SKM-1 treated with dmso at 0.1 percent for 144 hours (cell line): ENCODE measurements around the gene COL27A1.

Source experiments
- DNase-seq: peaks from one replicate; lab custom pipeline; 2025; ENCODE audit not compliant: unreplicated experiment; lab: John Stamatoyannopoulos, UW

COL27A1 gene

GRCh38 chr9:114155263-114155994 is at the start of gene COL27A1:
COL27A1 (plus strand) TSS chr9:114155537; CDS start chr9:114155951, 414 bp downstream.
- peak; percentile 39 for DNase-seq

- no peak for DNase-seq
Measured at GRCh38 chr9:114107286-114108001, 47.9 kb upstream of the COL27A1 start.

- DNase-seq: peak; percentile 15
Measured at GRCh38 chr9:114108016-114108833, 47.1 kb upstream of the COL27A1 start.

DNA sequence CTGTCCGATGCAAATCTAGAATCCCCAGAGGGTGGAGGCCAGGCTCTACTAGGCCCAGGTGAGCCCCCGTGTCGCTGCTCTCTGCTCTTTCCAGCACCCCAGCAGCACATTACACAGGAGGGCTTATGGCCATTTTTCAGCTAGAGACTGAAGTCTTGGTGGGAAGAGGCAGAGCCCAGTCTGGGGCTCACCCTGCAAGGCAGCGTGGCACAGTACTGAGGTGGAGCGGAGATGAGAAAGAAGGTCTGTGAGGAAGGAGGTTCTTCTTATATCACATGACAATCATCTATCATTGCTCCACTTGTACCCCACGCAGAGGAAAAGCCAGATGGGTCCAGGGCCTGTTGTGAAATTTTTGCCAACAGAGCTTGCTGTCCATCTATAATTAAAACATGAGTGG is 46.2 kb upstream of the COL27A1 start:
- no peak for DNase-seq

GRCh38 chr9:114110180-114110579 is 45.2 kb upstream of the COL27A1 start:
- DNase-seq: no peak

GRCh38 chr9:114112325-114112724 is 43.0 kb upstream of the COL27A1 start:
- no peak for DNase-seq

DNA sequence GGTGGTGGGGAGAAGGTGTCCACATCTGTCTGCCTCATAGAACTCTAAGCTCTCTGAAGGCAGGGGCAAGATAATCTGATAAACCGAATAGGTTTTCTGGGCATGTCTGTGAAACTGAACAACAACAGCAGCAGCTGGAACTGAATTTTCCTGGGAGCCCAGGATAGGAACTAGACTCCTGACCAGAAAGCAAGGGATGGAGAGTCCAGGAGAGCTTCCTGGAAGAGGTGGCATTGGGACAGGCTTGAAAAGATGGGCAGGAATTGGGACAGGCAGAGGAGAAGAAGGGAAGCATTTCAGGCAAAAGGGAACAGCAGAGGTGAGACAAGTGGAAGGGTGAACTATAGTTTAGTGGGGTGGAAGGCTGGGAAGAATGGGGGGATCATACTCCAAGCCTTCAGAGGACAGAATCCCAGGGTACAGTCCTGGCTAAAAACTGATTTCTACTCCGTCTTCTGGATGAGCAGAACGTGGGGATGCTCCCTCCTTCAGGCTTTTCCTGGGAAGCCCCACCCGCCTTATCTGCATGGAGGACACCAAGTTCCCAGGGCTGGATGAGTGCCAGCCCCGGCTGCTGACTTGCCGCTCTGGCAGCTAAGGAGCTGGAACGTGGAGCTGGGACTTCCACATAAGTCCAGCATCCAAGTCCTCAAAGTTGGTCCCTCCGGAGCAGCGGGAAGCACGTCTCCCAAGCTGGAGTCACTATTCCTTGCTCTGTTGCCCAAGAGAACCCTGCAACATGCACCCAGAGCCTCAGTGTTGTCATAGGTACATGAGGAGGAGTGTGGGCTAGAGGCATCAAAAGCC is 42.4 kb upstream of the COL27A1 start:
- no peak for DNase-seq

- DNase-seq: no peak
Measured at GRCh38 chr9:114114364-114114763, 41.0 kb upstream of the COL27A1 start.

DNA sequence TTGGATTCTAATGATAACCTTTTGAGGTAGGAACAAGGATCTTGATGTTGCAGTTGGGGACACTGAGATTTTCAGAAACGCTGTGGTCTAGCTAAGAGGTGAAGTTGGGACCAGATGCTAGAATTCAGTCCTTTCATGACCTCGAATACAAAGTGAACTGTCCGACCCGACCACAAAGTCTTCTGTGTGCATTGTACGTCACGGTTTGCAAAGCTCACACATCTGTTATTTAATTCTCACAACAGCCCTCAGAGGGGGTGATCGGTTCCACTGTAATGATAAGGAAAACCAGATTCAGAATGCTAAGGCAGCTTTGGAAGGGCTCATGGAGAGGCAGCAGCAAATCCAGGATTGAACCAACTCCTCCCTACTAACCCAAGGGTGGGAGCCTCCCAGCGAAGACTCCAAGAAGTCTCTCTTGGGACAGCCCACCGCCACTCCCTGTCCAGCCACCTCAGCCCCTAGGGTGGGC is 39.6 kb upstream of the COL27A1 start:
- no peak for DNase-seq

DNA sequence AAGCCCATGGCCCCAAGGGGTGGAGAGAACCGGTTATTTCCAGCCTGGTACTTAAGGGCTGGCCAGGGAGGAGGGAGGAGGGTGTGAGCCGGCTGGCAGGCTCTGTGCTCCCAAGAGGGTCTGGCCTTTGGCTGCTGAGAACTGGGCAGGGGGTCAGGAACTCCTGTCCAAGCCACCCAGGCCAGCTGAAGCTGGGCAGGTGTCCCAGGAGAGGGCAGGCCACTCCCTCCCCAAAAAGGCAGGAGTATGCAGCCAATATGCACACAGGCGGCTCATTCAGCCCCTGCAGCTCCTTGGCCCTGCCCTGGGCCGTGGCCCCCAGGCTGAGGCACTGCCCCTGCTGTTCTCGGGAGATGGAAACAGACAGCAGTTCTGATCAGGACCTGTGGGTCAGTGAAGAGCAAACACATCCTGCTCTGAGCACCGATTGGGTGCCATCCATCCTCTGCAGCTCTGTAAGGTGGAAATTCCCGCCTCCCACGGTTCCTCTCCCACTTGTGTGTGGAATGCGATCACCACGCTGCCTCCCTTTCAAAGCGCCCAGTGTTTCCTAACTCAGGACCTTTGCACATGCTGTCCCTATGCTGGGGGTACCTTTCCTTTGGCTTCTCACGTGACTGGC is 39.1 kb upstream of the COL27A1 start:
- DNase-seq: no peak

- no peak for DNase-seq
Measured at GRCh38 chr9:114117614-114117995, 37.7 kb upstream of the COL27A1 start.

- DNase-seq: no peak
Measured at GRCh38 chr9:114117996-114118830, 37.1 kb upstream of the COL27A1 start.

DNA sequence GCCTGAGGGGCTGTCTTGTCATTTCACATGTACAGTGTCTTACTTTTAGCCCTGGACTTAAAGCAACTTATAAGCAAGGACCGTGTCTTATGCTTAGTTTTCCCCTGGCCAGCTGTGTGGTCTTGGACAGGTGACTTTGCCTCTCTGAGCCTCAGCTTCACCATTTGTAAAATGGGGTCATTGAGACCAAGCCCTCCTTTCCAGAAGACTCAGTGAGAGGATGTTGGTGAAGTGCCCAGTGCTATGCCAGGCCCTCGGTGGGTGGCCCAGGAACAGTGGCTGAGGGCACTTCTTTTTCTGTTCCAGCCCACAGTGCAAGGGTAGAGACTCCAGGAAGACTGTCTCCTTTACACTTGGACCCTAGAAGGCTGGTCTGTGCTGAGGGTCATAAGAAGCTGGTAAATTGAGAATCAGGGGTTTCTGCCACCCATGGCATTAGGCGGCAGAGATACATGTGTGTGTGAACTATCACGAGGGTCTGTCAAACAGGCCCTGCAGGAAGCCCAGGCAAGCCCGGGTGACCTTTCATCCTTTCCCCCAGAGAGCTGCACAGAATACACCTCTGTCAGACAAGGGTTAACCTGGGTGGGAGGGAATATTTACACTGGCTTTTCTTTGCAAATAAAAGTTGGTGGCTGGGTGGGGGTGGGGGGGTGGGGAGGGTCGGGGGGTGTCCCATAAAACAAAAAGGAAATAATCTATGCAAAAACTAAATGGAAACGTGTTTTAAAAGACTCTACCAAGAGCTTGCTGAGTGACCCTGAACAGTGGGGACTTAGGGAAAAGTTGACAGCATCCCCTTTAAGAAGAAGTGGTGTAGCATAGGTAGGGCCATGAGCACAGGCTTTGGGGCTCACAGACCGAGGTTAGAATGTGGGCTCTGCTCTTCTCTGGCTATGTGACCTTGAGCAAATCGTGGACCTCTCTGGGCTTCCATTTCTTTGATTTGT is 35.8 kb upstream of the COL27A1 start:
- DNase-seq: no peak

- DNase-seq: no peak
Measured at GRCh38 chr9:114120192-114121014, 34.9 kb upstream of the COL27A1 start.

- DNase-seq: no peak
Measured at GRCh38 chr9:114121227-114122135, 33.9 kb upstream of the COL27A1 start.
